B cell (primary cell): Measurements from ENCODE around the gene ADORA2A. TPM values are rescaled to one million over a fixed set of nuclear protein-coding genes. Genes with fewer than 3 reads are reported as not detected.

ENCODE experiments used
- ATAC-seq: fragments of 200-7000 bp; cut with Tn5 transposase; one replicate; pipeline ENCODE4 v1.10.0; 2021; ENCODE audit warnings: low read depth, mild to moderate bottlenecking, moderate number of reproducible peaks, moderate library complexity
- CTCF ChIA-PET: fragments of 350-600 bp; sonication (Branson Sonifier 250); formaldehyde crosslinking; loops from one replicate; lab custom pipeline; 2021; ENCODE audit warnings: antibody characterized with exemption, inconsistent platforms; lab: Charles Lee
- POLR2A ChIA-PET: fragments of 350-600 bp; sonication (Branson Sonifier 250); formaldehyde crosslinking; loops from one replicate; lab custom pipeline; 2021; ENCODE audit warnings: antibody characterized with exemption; lab: Charles Lee
- DNase-seq: peaks from one replicate; pipeline ENCODE4 v3.0.0; 2013
- H2AFZ ChIP-seq: 2 replicates; pipeline ENCODE4 v1.6.1; 2012; ENCODE audit warnings: mild to moderate bottlenecking, low read depth, low read length; ENCODE audit not compliant: insufficient read depth, poor library complexity, severe bottlenecking
- H3K27ac ChIP-seq, 2 donors: 1 replicate in 1 of 2; 2 replicates in 1 of 2; pipeline ENCODE4 v1.5.1; 2012 to 2013; ENCODE audit warnings: low read length in 2 of 2, mild to moderate bottlenecking in 2 of 2, moderate library complexity in 1 of 2
- H3K27me3 ChIP-seq, 4 experiments: fragments of 200-600 bp in 1 of 4; sonication (generic) in 1 of 4; replicated peaks in 1 of 4; 1 replicate in 2 of 4; 2 replicates in 2 of 4; pipeline versions ENCODE4 v1.6.1 to v1.7.0; 2013 to 2016; ENCODE audit warnings: low read length in 3 of 4, mild to moderate bottlenecking in 2 of 4, mixed read lengths in 1 of 4, moderate library complexity in 1 of 4; ENCODE audit not compliant: insufficient read depth in 4 of 4, control insufficient read depth in 3 of 4; ENCODE audit errors: control extremely low read depth in 1 of 4
- H3K36me3 ChIP-seq, 2 experiments: replicated peaks in 1 of 2; 1 replicate in 1 of 2; 2 replicates in 1 of 2; pipeline versions ENCODE4 v1.6.1 to v1.7.1; 2013; ENCODE audit warnings: low read length in 1 of 2; ENCODE audit not compliant: insufficient read depth in 2 of 2, control insufficient read depth in 1 of 2; ENCODE audit errors: control extremely low read depth in 1 of 2, extremely low read depth in 1 of 2
- H3K4me1 ChIP-seq, 2 donors: fragments of 200-600 bp in 1 of 2; sonication (generic) in 1 of 2; 1 replicate in 1 of 2; 2 replicates in 1 of 2; pipeline versions ENCODE4 v1.5.1 to v1.6.1; 2013 to 2017; ENCODE audit warnings: low read length in 2 of 2; ENCODE audit not compliant: control insufficient read depth in 2 of 2, insufficient read depth in 2 of 2
- H3K4me2 ChIP-seq: replicated peaks from 2 replicates; pipeline ENCODE3; 2012; ENCODE audit warnings: mild to moderate bottlenecking, low read depth, low read length; ENCODE audit not compliant: poor library complexity, severe bottlenecking
- H3K4me3 ChIP-seq, 5 experiments: fragments of 200-600 bp in 1 of 5; sonication (generic) in 1 of 5; 1 replicate in 3 of 5; 2 replicates in 2 of 5; pipeline versions ENCODE4 v1.5.1 to v1.7.0; 2011 to 2016; ENCODE audit warnings: low read length in 4 of 5, mild to moderate bottlenecking in 4 of 5, low read depth in 2 of 5, control low read depth in 1 of 5, moderate library complexity in 1 of 5; ENCODE audit not compliant: insufficient read depth in 1 of 5; ENCODE audit errors: control extremely low read depth in 1 of 5, extremely low read depth in 1 of 5
- H3K79me2 ChIP-seq: fragments of 200-600 bp; sonication (generic); one replicate; pipeline ENCODE4 v1.6.0; 2016; ENCODE audit warnings: low read length; ENCODE audit not compliant: control insufficient read depth, insufficient read depth
- H3K9ac ChIP-seq: fragments of 200-600 bp; sonication (generic); 2 replicates; pipeline ENCODE4 v1.6.1; 2017; ENCODE audit warnings: mild to moderate bottlenecking, low read length, moderate library complexity
- H3K9me3 ChIP-seq, 3 donors: one replicate each; pipeline versions ENCODE4 v1.6.1 to v1.7.1; 2013; ENCODE audit warnings: low read length in 2 of 3; ENCODE audit not compliant: control insufficient read depth in 2 of 3, insufficient read depth in 1 of 3; ENCODE audit errors: control extremely low read depth in 1 of 3
- H4K20me1 ChIP-seq: 2 replicates; pipeline ENCODE4 v1.6.0; 2012; ENCODE audit warnings: mild to moderate bottlenecking, low read length; ENCODE audit not compliant: insufficient read depth, control insufficient read depth, poor library complexity, severe bottlenecking
- H3K27ac Mint-ChIP-seq: one replicate; pipeline ENCODE4 v1.8.0; 2021; ENCODE audit warnings: mixed read lengths
- H3K27me3 Mint-ChIP-seq: one replicate; pipeline ENCODE4 v1.8.0; 2021; ENCODE audit warnings: mixed read lengths
- H3K4me1 Mint-ChIP-seq: one replicate; pipeline ENCODE4 v1.8.0; 2021; ENCODE audit warnings: mixed read lengths
- H3K4me3 Mint-ChIP-seq: one replicate; pipeline ENCODE4 v1.8.0; 2021; ENCODE audit warnings: mixed read lengths
- H3K9me3 Mint-ChIP-seq: one replicate; pipeline ENCODE4 v1.8.0; 2022; ENCODE audit warnings: mixed read lengths; ENCODE audit not compliant: insufficient read depth
- CTCF ChIP-seq: fragments of 200-600 bp; IDR thresholded peaks from one replicate; pipeline ENCODE4 v1.8.0; 2022; ENCODE audit warnings: antibody characterized with exemption, mild to moderate bottlenecking
- EZH2 ChIP-seq: IDR thresholded peaks from 2 replicates; pipeline ENCODE4 v1.6.1; 2012; ENCODE audit warnings: borderline replicate concordance, low read depth, mild to moderate bottlenecking, moderate library complexity, low read length; ENCODE audit not compliant: insufficient read depth, poor library complexity, severe bottlenecking
- WGBS: methylation state at CpG from one replicate; pipeline ENCODE4 v1.1.5; 2013; ENCODE audit warnings: missing lambda C conversion rate; ENCODE audit not compliant: insufficient coverage; 5-methylcytosine and 5-hydroxymethylcytosine counted together
- intact Hi-C: fragments of 100-400 bp; cut with micrococcal nuclease; formaldehyde crosslinking; loops from one replicate; pipeline ENCODE4 v1.10.0; 2022
- polyA plus RNA-seq: library from polyadenylated mRNA; depleted of rRNA; stranded (reverse); fragments of >200 nt; gene quantifications from 2 replicates; pipeline ENCODE4 v1.2.3, GENCODE V29; 2012
- total RNA-seq, 2 donors: library from RNA; stranded (reverse); fragments of 120-200 nt in 1 of 2; gene quantifications; 1 replicate in 1 of 2; 2 replicates in 1 of 2; pipeline versions ENCODE4 v1.2.3 to v1.2.4, GENCODE V29; 2013 to 2022

ADORA2A gene
- total and polyA plus RNA-seq, 2 donors (not counting 1 experiment from before 2014, with no cell fraction given): 30.5 to 45.4 TPM

GRCh38 chr22:24386937-24387471 lies 40.4 kb upstream of the ADORA2A start:
- H3K27ac ChIP-seq: no peak overlapping the region
- H3K4me3 ChIP-seq: no peak overlapping the region
- no peak for TF ChIP-seq CTCF
- H3K9ac ChIP-seq: no peak overlapping the region
- no peak overlapping the region for H2AFZ ChIP-seq
- no peak overlapping the region for H3K27ac Mint-ChIP-seq
- intact Hi-C loops: no loop called here
- H3K79me2 ChIP-seq: peaks cover 5% of the 10 kb centered on the region
- CTCF ChIA-PET: no interaction called here
- H3K4me1 Mint-ChIP-seq: peaks cover 4% of the 10 kb centered on the region
- no peaks in the 10 kb centered on the region for H3K27me3 Mint-ChIP-seq
- DNase-seq: no peak
- no peaks in the 10 kb centered on the region for H3K4me1 ChIP-seq
- no CpG with 5 or more reads among the region's 2 CpGs for WGBS
- no peak overlapping the region for H3K4me3 Mint-ChIP-seq
- H3K9me3 ChIP-seq: no peaks in the 10 kb centered on the region
- no peak overlapping the region for H3K4me2 ChIP-seq
- H3K9me3 Mint-ChIP-seq: no peaks in the 10 kb centered on the region
- peaks cover 12% of the 10 kb centered on the region for H4K20me1 ChIP-seq
- peaks cover 7 to 9% of the 10 kb centered on the region in 2 experiments for H3K36me3 ChIP-seq
- H3K27me3 ChIP-seq: no peaks in the 10 kb centered on the region
- POLR2A ChIA-PET: interaction anchor here (0.5 kb wide), 1 partner anchor 370 kb away, joined by 3 read pairs; no protein-coding TSS in a partner anchor
- no peak for ATAC-seq

GRCh38 chr22:24389680-24390079 lies 37.7 kb upstream of the ADORA2A start:
- CTCF ChIA-PET: no interaction called here
- peaks cover 12% of the 10 kb centered on the region for H4K20me1 ChIP-seq
- ATAC-seq (no peak), DNase-seq (no peak)
- Mint-ChIP-seq H3K27ac (no peak overlapping the region), H3K4me1 (peaks cover 4% of the 10 kb centered on the region), H3K9me3 (no peaks in the 10 kb centered on the region), H3K27me3 (no peaks in the 10 kb centered on the region), H3K4me3 (no peak overlapping the region)
- H3K4me3 ChIP-seq: no peak overlapping the region
- H3K9me3 ChIP-seq: no peaks in the 10 kb centered on the region
- H3K79me2 ChIP-seq: peaks cover 5% of the 10 kb centered on the region
- H2AFZ ChIP-seq: no peak overlapping the region
- peaks cover 8 to 14% of the 10 kb centered on the region in 2 experiments for H3K36me3 ChIP-seq
- POLR2A ChIA-PET: interaction anchor here (0.7 kb wide), 1 partner anchor 10 kb away, joined by 10 read pairs; no protein-coding TSS in a partner anchor
- H3K27ac ChIP-seq: no peak overlapping the region
- intact Hi-C loops: no loop called here
- H3K4me2 ChIP-seq: no peak overlapping the region
- H3K4me1 ChIP-seq: no peaks in the 10 kb centered on the region
- no CpG with 5 or more reads among the region's 1 CpG for WGBS
- no peaks in the 10 kb centered on the region for H3K27me3 ChIP-seq
- H3K9ac ChIP-seq: no peak overlapping the region
- no peak for TF ChIP-seq EZH2
- no peak for TF ChIP-seq CTCF
